Pulmonary artery endothelial cell (primary cell): ENCODE measurements around the gene FRMD3. TPM values are rescaled to one million over a fixed set of nuclear protein-coding genes. Genes with fewer than 3 reads are reported as not detected.
A peak's percentile ranks its signal among the peaks of the same experiment; 100 is the strongest.

Experiments used
- DNase-seq: peaks from one replicate; pipeline ENCODE4 v3.0.0-alpha.2; 2011; ENCODE audit warnings: low read depth, low spot score
- total RNA-seq: library from RNA; depleted of rRNA; stranded (reverse); fragments of >200 nt; gene quantifications from 2 replicates; pipeline ENCODE4 v1.2.3, GENCODE V29; 2014

The FRMD3 gene
- total RNA-seq, 1 donor from 2014 or later: 17.2 TPM

DNA sequence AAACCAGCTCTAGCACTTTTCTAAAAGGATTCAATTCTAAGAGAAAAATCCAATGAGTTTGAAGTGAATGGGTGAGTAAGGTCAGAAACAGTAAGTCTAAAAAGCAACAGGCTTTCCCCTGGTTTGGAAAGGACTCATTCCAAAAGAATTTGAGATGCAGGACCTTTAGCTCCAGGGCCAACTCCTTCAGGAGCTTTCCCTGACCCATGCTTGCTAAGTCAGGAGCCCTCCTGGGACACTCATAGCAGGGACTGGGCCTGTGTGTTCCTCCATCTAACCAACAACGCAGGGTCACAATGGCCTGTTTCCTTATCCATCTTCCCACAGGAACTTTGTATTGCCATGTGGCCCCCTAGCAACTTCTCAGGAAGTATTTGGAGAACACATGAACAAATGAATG, 198.8 kb downstream of the FRMD3 start:
- DNase-seq: no peak

GRCh38 chr9:83336706-83337105, 201.5 kb downstream of the FRMD3 start:
- DNase-seq: no peak

DNA sequence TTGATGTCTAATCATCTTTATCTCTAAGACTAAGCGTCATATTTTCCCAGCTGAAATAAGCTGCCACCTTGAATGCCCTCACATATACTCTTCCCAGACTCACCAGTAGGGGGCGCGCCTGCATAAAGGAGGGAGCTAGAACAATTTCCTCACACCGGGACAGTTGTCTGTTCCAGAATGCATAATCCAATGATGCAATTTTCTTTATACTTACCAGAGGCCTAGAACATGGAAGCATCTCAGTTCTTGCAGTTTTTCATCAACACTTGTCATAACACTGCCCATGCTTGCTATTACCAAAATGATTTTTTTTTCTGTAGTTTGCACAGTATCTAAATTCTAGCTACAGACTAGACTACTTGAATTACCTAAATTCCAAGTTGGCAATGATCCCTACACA, 203.9 kb downstream of the FRMD3 start:
- peak; percentile 35 for DNase-seq

GRCh38 chr9:83330207-83331196, 207.7 kb downstream of the FRMD3 start:
- no peak for DNase-seq

GRCh38 chr9:83327750-83328622, 210.2 kb downstream of the FRMD3 start:
- DNase-seq: no peak

DNA sequence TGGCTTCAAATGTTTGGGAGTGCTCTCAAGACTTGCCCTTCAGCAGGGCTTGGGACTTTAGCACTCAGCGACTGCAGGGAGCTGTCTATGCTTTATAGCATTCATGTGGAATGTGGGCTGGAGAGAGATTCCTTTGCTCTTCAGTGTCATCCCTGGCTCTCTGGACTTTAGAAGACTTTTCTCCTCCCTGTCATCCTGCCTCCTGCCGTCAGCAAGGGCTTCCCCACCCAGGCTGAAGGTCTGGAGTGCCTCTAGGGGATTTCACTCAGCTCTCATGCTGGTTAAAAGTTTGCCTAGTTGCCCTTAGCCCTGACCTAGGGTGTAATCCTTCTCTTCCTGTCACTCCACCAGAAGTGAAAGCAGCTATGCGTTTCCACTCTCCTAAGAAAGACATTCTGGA, 210.9 kb downstream of the FRMD3 start:
- DNase-seq: no peak

DNA sequence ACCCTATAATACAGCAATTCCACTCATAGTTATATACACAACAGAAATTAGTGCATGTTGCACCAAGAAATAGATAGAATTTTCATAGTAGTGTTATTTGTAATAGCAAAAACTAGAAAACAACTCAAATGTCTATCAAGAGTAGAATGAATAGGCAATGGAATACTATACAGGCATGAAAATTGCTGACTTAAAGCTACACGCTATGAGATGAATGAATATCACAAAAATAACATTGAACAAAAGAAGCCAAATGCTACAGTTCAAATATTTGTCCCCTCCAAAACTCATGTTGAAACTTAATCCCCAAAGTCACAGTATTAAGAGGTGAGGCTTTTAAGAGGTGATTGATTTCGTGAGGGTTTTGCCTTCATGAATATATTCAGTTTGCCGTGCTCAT, 215.1 kb downstream of the FRMD3 start:
- no peak for DNase-seq

DNA sequence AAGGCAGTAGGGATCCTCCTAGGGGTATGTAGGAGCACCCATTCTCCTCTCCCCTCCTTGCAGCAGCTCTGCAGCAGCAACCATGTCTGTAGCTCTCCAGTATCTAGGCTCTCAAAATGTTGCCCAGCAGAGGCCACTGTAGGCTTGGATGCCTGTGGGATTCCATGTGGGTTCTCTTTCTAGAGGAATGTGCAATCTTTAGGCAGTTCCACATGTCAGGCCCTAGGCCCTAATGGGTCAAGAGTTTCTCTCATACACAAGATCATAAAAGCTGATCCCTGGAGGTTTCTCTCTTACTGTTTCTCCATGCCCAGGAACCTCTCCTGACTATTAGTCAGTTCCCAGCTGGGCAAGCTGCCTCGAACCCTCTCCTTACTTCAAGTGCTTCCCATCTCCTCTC, 215.8 kb downstream of the FRMD3 start:
- no peak for DNase-seq

GRCh38 chr9:83317244-83317643, 221.0 kb downstream of the FRMD3 start:
- no peak for DNase-seq

DNA sequence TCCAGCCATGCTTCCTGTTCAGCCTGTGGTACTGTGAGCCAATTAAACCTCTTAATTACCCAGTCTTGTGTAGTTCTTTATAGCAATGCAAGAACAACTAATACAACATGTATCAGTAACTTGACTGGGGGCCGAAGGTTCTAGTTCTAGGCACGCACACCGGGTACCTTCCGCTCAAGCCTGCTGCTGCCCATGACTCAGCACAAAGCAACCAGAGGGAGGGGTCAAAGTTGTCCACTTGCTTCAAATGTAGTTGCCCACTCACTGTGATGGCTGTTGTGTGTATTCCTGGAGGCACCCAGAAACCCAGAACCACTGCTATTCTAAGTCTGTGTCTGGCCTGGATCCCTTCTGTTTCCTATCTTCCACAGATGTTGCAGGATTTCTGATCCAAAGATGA, 222.6 kb downstream of the FRMD3 start:
- no peak for DNase-seq

DNA sequence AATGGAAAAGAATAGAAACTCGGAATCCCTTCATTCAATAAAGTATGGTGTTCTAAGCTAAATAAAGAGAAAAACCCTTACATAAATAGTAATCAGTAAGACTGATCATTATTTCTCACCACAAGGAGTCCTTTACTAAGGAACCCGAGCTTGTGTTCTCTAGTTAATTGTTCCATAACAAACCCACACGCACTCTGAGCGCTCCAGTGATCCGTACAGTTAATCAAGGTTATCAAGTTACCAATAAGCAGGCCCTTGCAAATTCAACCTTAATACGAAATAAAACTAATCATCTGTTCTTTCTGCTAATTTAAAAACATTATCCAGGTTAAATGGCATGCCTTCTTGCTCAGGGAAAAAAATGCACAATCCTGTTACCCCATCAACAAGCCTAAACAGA, 224.4 kb downstream of the FRMD3 start:
- DNase-seq: no peak

DNA sequence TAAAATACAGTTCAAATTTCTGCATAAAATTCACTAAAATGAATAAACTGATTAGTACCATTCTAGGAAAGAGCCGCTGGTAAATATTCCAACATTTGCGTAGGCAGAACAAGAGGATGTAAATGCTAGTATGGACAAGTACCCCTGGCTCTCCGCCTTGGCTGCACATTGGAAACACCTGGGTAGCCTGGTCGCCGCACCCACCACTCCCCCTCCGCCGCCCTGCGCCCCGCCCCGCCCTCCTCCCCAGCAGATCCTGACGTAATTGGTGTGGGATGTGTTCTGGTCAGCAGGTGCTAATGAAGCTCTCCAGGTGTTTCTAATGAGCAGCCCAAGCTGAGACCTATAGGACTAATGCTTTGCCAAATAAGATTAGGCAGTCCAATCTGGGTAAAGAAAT, 225.7 kb downstream of the FRMD3 start:
- no peak for DNase-seq

- no peak for DNase-seq
Measured at GRCh38 chr9:83307066-83307724, 231.0 kb downstream of the FRMD3 start.

- no peak for DNase-seq
Measured at GRCh38 chr9:83304686-83305085, 233.5 kb downstream of the FRMD3 start.

DNA sequence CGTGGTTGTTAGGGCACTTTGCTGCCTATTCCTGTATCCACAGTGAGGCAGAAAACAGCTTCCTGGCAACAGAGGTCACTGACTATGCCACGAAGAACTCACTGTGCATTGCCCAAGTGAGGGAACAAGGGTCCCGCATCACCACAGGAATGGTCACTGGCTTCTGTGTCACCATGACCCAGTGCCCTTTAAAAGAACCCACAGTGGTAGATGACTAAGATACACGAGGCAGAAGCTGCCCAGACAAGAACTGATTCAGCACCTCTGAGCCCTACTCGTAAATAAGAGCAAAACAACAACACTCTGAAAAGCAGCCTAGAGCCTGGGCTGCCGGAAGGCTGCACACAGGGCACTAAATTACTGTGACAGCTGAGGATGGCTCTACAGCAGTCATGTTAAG, 238.6 kb downstream of the FRMD3 start:
- no peak for DNase-seq

GRCh38 chr9:83299094-83299493, 239.1 kb downstream of the FRMD3 start:
- DNase-seq: no peak

- no peak for DNase-seq
Measured at GRCh38 chr9:83296123-83296522, 242.1 kb downstream of the FRMD3 start.

DNA sequence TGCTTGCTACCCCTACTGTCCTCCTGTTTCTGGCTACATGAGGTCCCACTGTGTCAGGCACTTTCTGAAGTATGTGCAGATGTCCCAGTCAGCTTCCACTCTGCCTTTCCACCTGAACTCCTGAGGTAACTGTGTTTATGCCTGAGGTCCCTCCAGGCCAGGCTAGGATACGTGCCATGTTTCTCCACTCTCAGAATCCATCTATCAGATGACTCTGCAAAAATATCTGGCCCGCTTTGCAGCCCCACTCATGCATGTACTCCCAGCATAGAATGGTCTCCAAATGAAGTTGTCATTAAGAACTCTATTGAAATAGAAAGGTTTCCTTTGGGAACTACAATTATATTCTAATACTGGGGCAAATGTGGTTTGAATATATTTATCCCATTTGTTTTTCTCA, 243.4 kb downstream of the FRMD3 start:
- no peak for DNase-seq

GRCh38 chr9:83291196-83291595, 247.0 kb downstream of the FRMD3 start:
- no peak for DNase-seq

- DNase-seq: no peak
Measured at GRCh38 chr9:83290692-83291091, 247.5 kb downstream of the FRMD3 start.

GRCh38 chr9:83287021-83287420, 251.2 kb downstream of the FRMD3 start:
- no peak for DNase-seq
